ENCODE data around the gene NQO2.
"Not testable (repeated sequence)": the region's sequence is repeated elsewhere in the genome, so short reads cannot be mapped to it uniquely, and the experiment has no call there.

NQO2 gene

GRCh38 chr6:2970034-2970685, 29.5 kb upstream of the NQO2 start:
- no peak for DNase-seq (ENCODE audit: low spot score)

GRCh38 chr6:2970753-2971419, 28.8 kb upstream of the NQO2 start:
- DNase-seq (ENCODE audit: low spot score) = peak; percentile 67

- peak; percentile 54 for DNase-seq (ENCODE audit: low spot score)
These were observed 28.1 kb upstream of the NQO2 start, which contains the start of gene SERPINB6 for GRCh38 chr6:2971420-2972218. Gene SERPINB6, minus strand, starts transcription at chr6:2971567. Its CDS starts 12,235 bp downstream, at chr6:2959332.

GRCh38 chr6:2972219-2972487, 27.5 kb upstream of the NQO2 start:
- DNase-seq (ENCODE audit: low spot score) = not testable (repeated sequence)

GRCh38 chr6:2972685-2973084, 27.0 kb upstream of the NQO2 start:
- not testable (repeated sequence) for DNase-seq (ENCODE audit: low spot score)

GRCh38 chr6:2973180-2973579, 26.5 kb upstream of the NQO2 start:
- not testable (repeated sequence) for DNase-seq (ENCODE audit: low spot score)

- no peak for DNase-seq (ENCODE audit: low spot score)
These were observed 26.0 kb upstream of the NQO2 start for GRCh38 chr6:2973676-2974075.

GRCh38 chr6:2976060-2976459, 23.6 kb upstream of the NQO2 start:
- DNase-seq (ENCODE audit: low spot score) = no peak

- no peak for DNase-seq (ENCODE audit: low spot score)
These were observed 23.1 kb upstream of the NQO2 start for GRCh38 chr6:2976571-2977085.

GRCh38 chr6:2977290-2977689, 22.4 kb upstream of the NQO2 start:
- no peak for DNase-seq (ENCODE audit: low spot score)

- no peak for DNase-seq (ENCODE audit: low spot score)
These were observed 21.7 kb upstream of the NQO2 start for GRCh38 chr6:2977799-2978590.

GRCh38 chr6:2978923-2979322, 20.8 kb upstream of the NQO2 start:
- no peak for DNase-seq (ENCODE audit: low spot score)

- no peak for DNase-seq (ENCODE audit: low spot score)
These were observed 19.8 kb upstream of the NQO2 start for GRCh38 chr6:2979819-2980464.

GRCh38 chr6:2980465-2980855, 19.2 kb upstream of the NQO2 start:
- no peak for DNase-seq (ENCODE audit: low spot score)

GRCh38 chr6:2982426-2983117, 17.1 kb upstream of the NQO2 start:
- no peak for DNase-seq (ENCODE audit: low spot score)

- DNase-seq (ENCODE audit: low spot score) = no peak
These were observed 14.8 kb upstream of the NQO2 start for GRCh38 chr6:2984738-2985406.

- DNase-seq (ENCODE audit: low spot score) = no peak
These were observed 12.9 kb upstream of the NQO2 start for GRCh38 chr6:2986722-2987221.

GRCh38 chr6:2988094-2988425, 11.6 kb upstream of the NQO2 start:
- DNase-seq (ENCODE audit: low spot score) = no peak

GRCh38 chr6:2988426-2989331, 11.0 kb upstream of the NQO2 start:
- DNase-seq (ENCODE audit: low spot score) = peak; percentile 82
